Measurements from ENCODE around the gene NPHS1. TPM values are rescaled to one million over a fixed set of nuclear protein-coding genes. Genes with fewer than 3 reads are reported as not detected.
"Not testable (repeated sequence)": the region's sequence is repeated elsewhere in the genome, so short reads cannot be mapped to it uniquely, and the experiment has no call there.

NPHS1 gene
- total RNA-seq, 4 donors from 2014 or later, result not detected

DNA sequence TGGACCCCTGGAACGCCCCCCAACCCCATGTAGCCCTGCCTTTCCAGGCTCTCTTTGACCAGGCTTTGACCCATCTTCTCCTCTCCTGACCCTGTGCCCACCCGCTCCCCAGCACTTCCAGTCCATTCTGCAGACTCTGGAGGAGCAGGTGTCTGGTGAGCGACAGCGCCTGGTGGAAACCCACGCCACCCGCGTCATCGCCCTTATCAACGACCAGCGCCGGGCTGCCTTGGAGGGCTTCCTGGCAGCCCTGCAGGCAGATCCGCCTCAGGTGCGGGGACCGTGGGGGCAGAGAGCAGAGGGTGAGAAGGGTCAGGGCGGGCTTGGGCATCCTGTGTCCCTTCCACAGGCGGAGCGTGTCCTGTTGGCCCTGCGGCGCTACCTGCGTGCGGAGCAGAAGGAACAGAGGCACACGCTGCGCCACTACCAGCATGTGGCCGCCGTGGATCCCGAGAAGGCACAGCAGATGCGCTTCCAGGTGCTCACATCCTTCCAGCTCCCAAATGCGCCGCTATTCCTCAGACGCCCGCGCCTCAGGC, 22.2 kb upstream of the NPHS1 start:
- Histone ChIP-seq H3K27me3 (peaks cover 31% of the 10 kb centered on the region), H3K4me3 (no peak overlapping the region), H3K9me3 (no peaks in the 10 kb centered on the region), H3K27ac (no peak overlapping the region), H3K4me1 (peaks cover 7% of the 10 kb centered on the region), H3K36me3 (no peaks in the 10 kb centered on the region)
- no peak for DNase-seq (ENCODE audit: low spot score in 2 of 2)
- 93% methylated on average over 30 of the region's 32 CpGs for WGBS
- TF ChIP-seq POLR2A (IDR thresholded peaks at IDR 0.05), result no peak
- TF ChIP-seq EP300 (IDR thresholded peaks at IDR 0.05), result no peak
- TF ChIP-seq POLR2AphosphoS5 (IDR thresholded peaks at IDR 0.05), result no peak
- TF ChIP-seq, protein P1, sequence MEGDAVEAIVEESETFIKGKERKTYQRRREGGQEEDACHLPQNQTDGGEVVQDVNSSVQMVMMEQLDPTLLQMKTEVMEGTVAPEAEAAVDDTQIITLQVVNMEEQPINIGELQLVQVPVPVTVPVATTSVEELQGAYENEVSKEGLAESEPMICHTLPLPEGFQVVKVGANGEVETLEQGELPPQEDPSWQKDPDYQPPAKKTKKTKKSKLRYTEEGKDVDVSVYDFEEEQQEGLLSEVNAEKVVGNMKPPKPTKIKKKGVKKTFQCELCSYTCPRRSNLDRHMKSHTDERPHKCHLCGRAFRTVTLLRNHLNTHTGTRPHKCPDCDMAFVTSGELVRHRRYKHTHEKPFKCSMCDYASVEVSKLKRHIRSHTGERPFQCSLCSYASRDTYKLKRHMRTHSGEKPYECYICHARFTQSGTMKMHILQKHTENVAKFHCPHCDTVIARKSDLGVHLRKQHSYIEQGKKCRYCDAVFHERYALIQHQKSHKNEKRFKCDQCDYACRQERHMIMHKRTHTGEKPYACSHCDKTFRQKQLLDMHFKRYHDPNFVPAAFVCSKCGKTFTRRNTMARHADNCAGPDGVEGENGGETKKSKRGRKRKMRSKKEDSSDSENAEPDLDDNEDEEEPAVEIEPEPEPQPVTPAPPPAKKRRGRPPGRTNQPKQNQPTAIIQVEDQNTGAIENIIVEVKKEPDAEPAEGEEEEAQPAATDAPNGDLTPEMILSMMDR (IDR thresholded peaks at IDR 0.05), result no peak

DNA sequence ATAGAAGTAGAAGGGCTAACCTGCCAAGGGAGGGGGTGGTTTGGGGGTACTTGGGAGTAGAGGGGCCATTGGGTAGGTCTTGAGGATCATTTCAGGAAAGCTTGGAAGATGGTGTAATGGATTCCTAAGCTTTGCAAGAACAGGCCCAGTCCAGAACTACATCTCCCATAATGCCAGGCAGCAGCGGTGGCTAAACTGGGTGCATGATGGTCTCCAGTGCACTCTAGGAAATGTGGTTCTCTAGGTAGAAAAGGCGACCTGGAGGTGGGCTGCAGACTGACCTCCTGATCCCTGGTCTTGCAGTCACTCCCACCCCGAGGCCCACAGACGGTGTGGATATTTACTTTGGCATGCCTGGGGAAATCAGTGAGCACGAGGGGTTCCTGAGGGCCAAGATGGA, 19.9 kb upstream of the NPHS1 start:
- DNase-seq (ENCODE audit: low spot score in 2 of 2), result no peak
- 91% methylated on average over 5 of the region's 5 CpGs for WGBS
- Histone ChIP-seq H3K9me3 (no peaks in the 10 kb centered on the region), H3K36me3 (no peaks in the 10 kb centered on the region), H3K27ac (no peak overlapping the region), H3K4me1 (peaks cover 21% of the 10 kb centered on the region), H3K27me3 (peaks cover 32% of the 10 kb centered on the region), H3K4me3 (no peak overlapping the region)
- TF ChIP-seq POLR2AphosphoS5 (IDR thresholded peaks at IDR 0.05), result no peak
- no peak for TF ChIP-seq EP300 (IDR thresholded peaks at IDR 0.05)
- TF ChIP-seq POLR2A (IDR thresholded peaks at IDR 0.05), result no peak
- TF ChIP-seq, protein P1 (IDR thresholded peaks at IDR 0.05), result no peak

DNA sequence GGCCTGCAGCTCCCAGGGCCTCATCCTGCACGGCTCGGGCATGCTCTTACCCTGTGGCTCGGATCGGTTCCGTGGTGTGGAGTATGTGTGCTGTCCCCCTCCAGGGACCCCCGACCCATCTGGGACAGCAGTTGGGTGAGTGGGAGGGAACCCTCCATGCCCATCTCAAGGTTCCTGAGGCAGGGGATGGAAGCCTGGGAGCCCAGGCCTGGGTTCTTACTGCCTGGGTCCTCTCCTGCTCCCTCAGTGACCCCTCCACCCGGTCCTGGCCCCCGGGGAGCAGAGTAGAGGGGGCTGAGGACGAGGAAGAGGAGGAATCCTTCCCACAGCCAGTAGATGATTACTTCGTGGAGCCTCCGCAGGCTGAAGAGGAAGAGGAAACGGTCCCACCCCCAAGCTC, 19.3 kb upstream of the NPHS1 start:
- no peaks in the 10 kb centered on the region for H3K9me3 ChIP-seq
- H3K36me3 ChIP-seq, result no peaks in the 10 kb centered on the region
- H3K27me3 ChIP-seq, result peaks cover 36% of the 10 kb centered on the region
- TF ChIP-seq EP300 (IDR thresholded peaks at IDR 0.05) (no peak), POLR2AphosphoS5 (IDR thresholded peaks at IDR 0.05) (no peak)
- TF ChIP-seq, protein P1 (IDR thresholded peaks at IDR 0.05), result no peak
- H3K27ac ChIP-seq, result no peak overlapping the region
- H3K4me3 ChIP-seq, result no peak overlapping the region
- whole genome bisulfite sequencing, result 82% methylated on average over 11 of the region's 12 CpGs
- peaks cover 21% of the 10 kb centered on the region for H3K4me1 ChIP-seq
- no peak for DNase-seq (ENCODE audit: low spot score in 2 of 2)

DNA sequence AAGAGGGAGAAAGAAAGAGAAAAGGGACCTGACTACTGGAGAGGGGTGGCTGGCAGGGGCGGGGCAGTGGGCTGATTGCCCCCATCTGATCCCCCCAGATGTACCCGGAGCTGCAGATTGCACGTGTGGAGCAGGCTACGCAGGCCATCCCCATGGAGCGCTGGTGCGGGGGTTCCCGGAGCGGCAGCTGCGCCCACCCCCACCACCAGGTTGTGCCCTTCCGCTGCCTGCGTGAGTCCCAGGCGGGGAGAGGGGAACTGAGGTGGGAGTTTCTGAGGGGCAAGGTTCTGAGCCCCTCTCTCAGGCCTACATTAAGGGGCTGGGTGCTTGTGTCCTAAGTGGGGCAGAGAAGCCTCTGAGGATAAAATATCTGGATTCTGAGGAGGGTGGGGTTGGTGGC, 18.5 kb upstream of the NPHS1 start:
- DNase-seq (ENCODE audit: low spot score in 2 of 2), result no peak
- TF ChIP-seq, protein P1 (IDR thresholded peaks at IDR 0.05), result no peak
- H3K4me3 ChIP-seq, result no peak overlapping the region
- H3K9me3 ChIP-seq, result no peaks in the 10 kb centered on the region
- H3K4me1 ChIP-seq, result peaks cover 21% of the 10 kb centered on the region
- no peaks in the 10 kb centered on the region for H3K36me3 ChIP-seq
- WGBS, result 55% methylated on average over 4 of the region's 12 CpGs
- peaks cover 42% of the 10 kb centered on the region for H3K27me3 ChIP-seq
- no peak overlapping the region for H3K27ac ChIP-seq

DNA sequence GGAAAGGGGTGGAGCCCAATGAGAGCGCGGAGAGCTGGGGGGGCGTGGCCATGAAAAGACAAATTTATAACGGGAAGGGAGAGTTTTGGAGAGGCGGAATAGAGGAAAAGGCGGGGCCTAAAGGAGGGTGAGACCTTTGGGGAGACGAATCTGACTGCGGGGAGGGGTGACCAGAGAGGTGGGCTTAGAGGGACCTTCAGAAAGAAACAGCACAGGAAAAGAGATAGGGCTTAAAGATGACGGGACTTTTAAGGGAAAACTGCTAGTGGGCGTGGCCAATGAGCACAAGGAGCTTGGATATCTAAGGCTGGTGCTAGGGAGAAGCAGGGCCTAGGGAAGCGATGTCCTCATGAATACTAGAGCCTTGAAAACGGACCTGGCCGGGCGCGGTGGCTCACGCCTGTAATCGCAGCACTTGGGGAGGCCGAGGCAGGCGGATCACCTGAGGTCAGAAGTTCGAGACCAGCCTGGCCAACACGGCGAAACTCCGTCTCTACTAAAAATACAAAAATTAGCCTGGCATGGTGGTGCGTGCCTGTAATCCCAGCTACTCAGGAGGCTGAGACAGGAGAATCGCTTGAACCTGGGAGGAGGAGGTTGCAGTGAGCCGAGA, 17.9 kb upstream of the NPHS1 start:
- not testable (repeated sequence) for H3K4me3 ChIP-seq; H3K27ac ChIP-seq; H3K36me3 ChIP-seq; H3K9me3 ChIP-seq; DNase-seq (ENCODE audit: low spot score in 2 of 2)
- H3K27me3 ChIP-seq, result peaks cover 42% of the 10 kb centered on the region
- 47% methylated on average over 26 of the region's 26 CpGs for WGBS
- peaks cover 21% of the 10 kb centered on the region for H3K4me1 ChIP-seq
